ENCODE data around the gene CRYBG1. TPM values are rescaled to one million over a fixed set of nuclear protein-coding genes. Genes with fewer than 3 reads are reported as not detected.

The CRYBG1 gene
- polyA plus RNA-seq, 1 donor (not counting 4 experiments of a cell fraction or from before 2014, with no cell fraction given) = 54.7 TPM

- Histone ChIP-seq H3K4me1 (ENCODE audit: control insufficient read depth, extremely low read depth, insufficient read depth, low read length) (peaks cover 10% of the 10 kb centered on the region), H3K4me2 (ENCODE audit: control insufficient read depth, extremely low read depth, insufficient read depth, low read depth, low read length) (peak overlapping the region; percentile 6), H2AFZ (ENCODE audit: control insufficient read depth, low read length) (no peak overlapping the region), H3K36me3 (ENCODE audit: control insufficient read depth in 2 of 2, extremely low read depth in 1 of 2, insufficient read depth in 2 of 2, low read length in 2 of 2) (no peaks in the 10 kb centered on the region), H3K79me2 (ENCODE audit: control insufficient read depth, insufficient read depth, low read length) (no peaks in the 10 kb centered on the region), H3K9ac (ENCODE audit: control insufficient read depth, extremely low read depth, insufficient read depth, low read length) (no peak overlapping the region), H3K27me3 (ENCODE audit: control insufficient read depth, extremely low read depth, insufficient read depth, low read length) (no peaks in the 10 kb centered on the region), H3K4me3 (ENCODE audit: control insufficient read depth in 2 of 3, extremely low read depth in 1 of 3, insufficient read depth in 2 of 3, low read depth in 1 of 3, low read length in 3 of 3) (no peak overlapping the region), H4K20me1 (ENCODE audit: control insufficient read depth, extremely low read depth, insufficient read depth, low read length) (no peaks in the 10 kb centered on the region), H3K9me3 (ENCODE audit: control insufficient read depth, low read depth, low read length) (no peaks in the 10 kb centered on the region), H3K9me1 (ENCODE audit: control insufficient read depth, extremely low read depth, insufficient read depth, low read length) (no peaks in the 10 kb centered on the region), H3K27ac (ENCODE audit: control insufficient read depth, insufficient read depth, low read length) (no peak overlapping the region)
- DNase-seq (ENCODE audit: low read depth, low spot score) (no peak), FAIRE-seq (no peak)
- dilution Hi-C loops (cut with MboI; ENCODE audit: extremely low pct_ligation_motif_present, low sequenced_read_pairs) = no loop called here
- no peak for TF ChIP-seq CTCF (optimal IDR thresholded peaks at IDR 0.05 in 1 of 3, IDR thresholded peaks at IDR 0.05 in 1 of 3, conservative IDR thresholded peaks at IDR 0.05 in 1 of 3; ENCODE audit: extremely low read depth in 1 of 3, insufficient read depth in 2 of 3, low read length in 3 of 3)
- TF ChIP-seq EZH2 (IDR thresholded peaks at IDR 0.05; ENCODE audit: low read length) = no peak
Measured at GRCh38 chr6:106440546-106440945, 80.0 kb downstream of the CRYBG1 start.

GRCh38 chr6:106442395-106442794 lies 81.9 kb downstream of the CRYBG1 start:
- Histone ChIP-seq H3K36me3 (ENCODE audit: control insufficient read depth in 2 of 2, extremely low read depth in 1 of 2, insufficient read depth in 2 of 2, low read length in 2 of 2) (no peaks in the 10 kb centered on the region), H2AFZ (ENCODE audit: control insufficient read depth, low read length) (no peak overlapping the region), H3K9ac (ENCODE audit: control insufficient read depth, extremely low read depth, insufficient read depth, low read length) (no peak overlapping the region), H3K4me3 (ENCODE audit: control insufficient read depth in 2 of 3, extremely low read depth in 1 of 3, insufficient read depth in 2 of 3, low read depth in 1 of 3, low read length in 3 of 3) (no peak overlapping the region), H3K4me1 (ENCODE audit: control insufficient read depth, extremely low read depth, insufficient read depth, low read length) (peaks cover 10% of the 10 kb centered on the region), H3K4me2 (ENCODE audit: control insufficient read depth, extremely low read depth, insufficient read depth, low read depth, low read length) (no peak overlapping the region), H3K79me2 (ENCODE audit: control insufficient read depth, insufficient read depth, low read length) (peaks cover 1% of the 10 kb centered on the region), H3K27ac (ENCODE audit: control insufficient read depth, insufficient read depth, low read length) (no peak overlapping the region), H4K20me1 (ENCODE audit: control insufficient read depth, extremely low read depth, insufficient read depth, low read length) (no peaks in the 10 kb centered on the region), H3K27me3 (ENCODE audit: control insufficient read depth, extremely low read depth, insufficient read depth, low read length) (no peaks in the 10 kb centered on the region), H3K9me3 (ENCODE audit: control insufficient read depth, low read depth, low read length) (no peaks in the 10 kb centered on the region), H3K9me1 (ENCODE audit: control insufficient read depth, extremely low read depth, insufficient read depth, low read length) (no peaks in the 10 kb centered on the region)
- TF ChIP-seq EZH2 (IDR thresholded peaks at IDR 0.05; ENCODE audit: low read length) = no peak
- TF ChIP-seq CTCF (optimal IDR thresholded peaks at IDR 0.05 in 1 of 3, IDR thresholded peaks at IDR 0.05 in 1 of 3, conservative IDR thresholded peaks at IDR 0.05 in 1 of 3; ENCODE audit: extremely low read depth in 1 of 3, insufficient read depth in 2 of 3, low read length in 3 of 3) = no peak
- no peak for FAIRE-seq
- no peak for DNase-seq (ENCODE audit: low read depth, low spot score)
- dilution Hi-C loops (cut with MboI; ENCODE audit: extremely low pct_ligation_motif_present, low sequenced_read_pairs) = no loop called here
